CD4-positive, alpha-beta T cell (primary cell): Measurements from ENCODE around the gene WDR86. TPM values are rescaled to one million over a fixed set of nuclear protein-coding genes. Genes with fewer than 3 reads are reported as not detected.

Source experiments
- ATAC-seq: fragments of 200-7000 bp; cut with Tn5 transposase; one replicate; pipeline ENCODE4 v1.10.0; 2022; ENCODE audit warnings: mild to moderate bottlenecking; ENCODE audit not compliant: poor library complexity
- CTCF ChIA-PET: fragments of 350-600 bp; sonication (Branson Sonifier 250); formaldehyde crosslinking; loops from one replicate; lab custom pipeline; 2021; ENCODE audit warnings: antibody characterized with exemption, inconsistent platforms; lab: Charles Lee
- POLR2A ChIA-PET: fragments of 350-600 bp; sonication (Branson Sonifier 250); formaldehyde crosslinking; loops from one replicate; lab custom pipeline; 2021; ENCODE audit warnings: antibody characterized with exemption, inconsistent platforms; lab: Charles Lee
- DNase-seq, 14 experiments: peaks; one replicate each; pipeline ENCODE4 v3.0.0-alpha.2; 2013 to 2020; ENCODE audit warnings: mixed read lengths in 2 of 14
- H3K27ac ChIP-seq, 2 donors: one replicate each; pipeline versions ENCODE4 v1.5.1 to v1.7.0; 2013; ENCODE audit warnings: low read length in 2 of 2, low read depth in 1 of 2, mild to moderate bottlenecking in 1 of 2
- H3K27me3 ChIP-seq, 2 experiments: 1 replicate in 1 of 2; 2 replicates in 1 of 2; pipeline versions ENCODE4 v1.6.1 to v1.7.0; 2013; ENCODE audit warnings: low read length in 2 of 2, control low read depth in 1 of 2, mild to moderate bottlenecking in 1 of 2, moderate library complexity in 1 of 2; ENCODE audit not compliant: insufficient read depth in 2 of 2, control insufficient read depth in 1 of 2
- H3K36me3 ChIP-seq: one replicate; pipeline ENCODE4 v1.6.1; 2013; ENCODE audit warnings: low read length, control low read depth; ENCODE audit not compliant: insufficient read depth
- H3K4me1 ChIP-seq: one replicate; pipeline ENCODE4 v1.6.1; 2013; ENCODE audit warnings: low read length, control low read depth; ENCODE audit not compliant: insufficient read depth
- H3K4me3 ChIP-seq: one replicate; pipeline ENCODE4 v1.5.1; 2013; ENCODE audit warnings: mild to moderate bottlenecking, low read length, moderate library complexity
- H3K9me3 ChIP-seq, 2 experiments: 1 replicate in 1 of 2; 2 replicates in 1 of 2; pipeline versions ENCODE4 v1.6.1 to v1.7.0; 2013; ENCODE audit warnings: low read length in 2 of 2, mild to moderate bottlenecking in 2 of 2, control low read depth in 1 of 2, moderate library complexity in 1 of 2; ENCODE audit not compliant: control insufficient read depth in 1 of 2, insufficient read depth in 1 of 2
- H3K27ac Mint-ChIP-seq: one replicate; pipeline ENCODE4 v1.8.0; 2020; ENCODE audit warnings: mixed read lengths
- H3K27me3 Mint-ChIP-seq: one replicate; pipeline ENCODE4 v1.8.0; 2021; ENCODE audit warnings: mixed read lengths
- H3K36me3 Mint-ChIP-seq: one replicate; pipeline ENCODE4 v1.8.0; 2021; ENCODE audit warnings: low read depth, mixed read lengths
- H3K4me1 Mint-ChIP-seq: one replicate; pipeline ENCODE4 v1.8.0; 2021; ENCODE audit warnings: low read depth, mixed read lengths
- H3K4me3 Mint-ChIP-seq: one replicate; pipeline ENCODE4 v1.8.0; 2020; ENCODE audit warnings: mild to moderate bottlenecking, mixed read lengths
- H3K9me3 Mint-ChIP-seq: one replicate; pipeline ENCODE4 v1.8.0; 2020; ENCODE audit warnings: mixed read lengths
- intact Hi-C, 2 experiments: fragments of 100-400 bp; cut with DNase I in 1 of 2; cut with micrococcal nuclease in 1 of 2; formaldehyde crosslinking; loops; one replicate each; pipeline versions ENCODE4 v1.15.1 to v1.9.0; 2023 to 2025; cut with DNase I, micrococcal nuclease
- total RNA-seq, 174 experiments: library from RNA in 2 of 174; stranded (reverse) in 2 of 174; gene quantifications; one replicate each; pipeline ENCODE4 v1.2.3 and lab custom pipeline; 2021 to 2026
- TF ChIP-seq, protein P1 (sequence below): fragments of 200-600 bp; IDR thresholded peaks from one replicate; pipeline ENCODE4 v1.8.0; 2022; ENCODE audit warnings: antibody characterized with exemption, mild to moderate bottlenecking

The WDR86 gene
- total RNA-seq, 2 experiments from 2014 or later: 5.6 to 6.2 TPM

DNA sequence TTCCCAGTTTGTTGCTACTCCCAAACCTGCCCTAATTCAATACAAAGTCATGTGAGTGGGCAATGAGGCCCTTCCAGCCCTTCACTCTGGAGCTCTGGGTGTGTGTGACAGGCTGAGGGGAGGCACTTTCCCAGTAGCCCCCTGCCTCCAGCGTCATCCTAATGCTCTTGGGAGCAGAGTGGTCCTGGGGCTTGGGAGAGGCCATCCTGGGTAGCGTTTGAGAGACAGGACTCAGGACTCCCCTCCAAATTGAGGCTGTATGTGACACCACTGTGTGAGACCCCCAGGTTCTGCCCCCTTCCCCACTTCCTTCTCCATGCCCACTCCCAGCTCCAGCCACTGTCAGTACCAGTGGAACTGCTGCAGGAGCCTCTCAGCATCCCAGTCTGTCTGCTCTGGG, 36.6 kb upstream of the WDR86 start:
- H3K27ac Mint-ChIP-seq: peak overlapping the region; percentile 12
- ChIA-PET POLR2A (interaction anchor here (2.9 to 3.0 kb wide), 2 partner anchors 16 to 94 kb away, joined by 16 to 25 read pairs; no protein-coding TSS in a partner anchor), CTCF (no interaction called here)
- TF ChIP-seq, protein P1, sequence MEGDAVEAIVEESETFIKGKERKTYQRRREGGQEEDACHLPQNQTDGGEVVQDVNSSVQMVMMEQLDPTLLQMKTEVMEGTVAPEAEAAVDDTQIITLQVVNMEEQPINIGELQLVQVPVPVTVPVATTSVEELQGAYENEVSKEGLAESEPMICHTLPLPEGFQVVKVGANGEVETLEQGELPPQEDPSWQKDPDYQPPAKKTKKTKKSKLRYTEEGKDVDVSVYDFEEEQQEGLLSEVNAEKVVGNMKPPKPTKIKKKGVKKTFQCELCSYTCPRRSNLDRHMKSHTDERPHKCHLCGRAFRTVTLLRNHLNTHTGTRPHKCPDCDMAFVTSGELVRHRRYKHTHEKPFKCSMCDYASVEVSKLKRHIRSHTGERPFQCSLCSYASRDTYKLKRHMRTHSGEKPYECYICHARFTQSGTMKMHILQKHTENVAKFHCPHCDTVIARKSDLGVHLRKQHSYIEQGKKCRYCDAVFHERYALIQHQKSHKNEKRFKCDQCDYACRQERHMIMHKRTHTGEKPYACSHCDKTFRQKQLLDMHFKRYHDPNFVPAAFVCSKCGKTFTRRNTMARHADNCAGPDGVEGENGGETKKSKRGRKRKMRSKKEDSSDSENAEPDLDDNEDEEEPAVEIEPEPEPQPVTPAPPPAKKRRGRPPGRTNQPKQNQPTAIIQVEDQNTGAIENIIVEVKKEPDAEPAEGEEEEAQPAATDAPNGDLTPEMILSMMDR: no peak
- H3K4me1 Mint-ChIP-seq: peaks cover 38% of the 10 kb centered on the region
- H3K9me3 ChIP-seq: no peaks in the 10 kb centered on the region
- H3K27me3 Mint-ChIP-seq: peaks cover 4% of the 10 kb centered on the region
- H3K9me3 Mint-ChIP-seq: no peaks in the 10 kb centered on the region
- no peaks in the 10 kb centered on the region for H3K36me3 ChIP-seq
- no peak for ATAC-seq
- peaks cover 22% of the 10 kb centered on the region for H3K4me1 ChIP-seq
- peak in 1 of 14 experiments; percentile 14 for DNase-seq
- H3K27ac ChIP-seq: no peak overlapping the region
- H3K4me3 Mint-ChIP-seq: no peak overlapping the region
- no peaks in the 10 kb centered on the region for H3K27me3 ChIP-seq
- H3K36me3 Mint-ChIP-seq: no peaks in the 10 kb centered on the region
- no peak overlapping the region for H3K4me3 ChIP-seq
- intact Hi-C loops: no loop called here

DNA sequence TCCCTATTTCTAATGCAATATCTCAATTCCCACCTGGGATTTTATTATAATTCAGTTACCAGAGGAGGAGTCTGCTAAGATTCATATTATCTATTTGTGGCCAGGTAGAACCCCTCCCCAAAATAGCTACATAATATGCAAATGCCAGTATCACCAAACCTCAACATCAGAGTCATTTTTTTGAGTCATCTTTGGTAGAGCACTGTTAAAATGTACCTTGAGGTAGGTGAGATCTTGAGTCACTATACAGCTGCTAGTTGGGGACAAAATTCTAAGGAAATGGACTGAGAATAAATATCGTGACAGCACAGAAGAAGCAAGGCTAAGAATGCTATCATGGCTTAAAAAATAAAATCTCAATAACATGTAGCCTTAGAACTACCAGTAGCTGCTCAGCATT, 34.8 kb upstream of the WDR86 start:
- intact Hi-C loops: no loop called here
- H3K9me3 ChIP-seq: no peaks in the 10 kb centered on the region
- Mint-ChIP-seq H3K27me3 (no peaks in the 10 kb centered on the region), H3K4me1 (peaks cover 49% of the 10 kb centered on the region), H3K36me3 (no peaks in the 10 kb centered on the region), H3K9me3 (no peaks in the 10 kb centered on the region), H3K27ac (no peak overlapping the region), H3K4me3 (no peak overlapping the region)
- H3K4me1 ChIP-seq: peaks cover 39% of the 10 kb centered on the region
- no peak for DNase-seq
- TF ChIP-seq, protein P1: no peak
- H3K27me3 ChIP-seq: no peaks in the 10 kb centered on the region
- POLR2A ChIA-PET: interaction anchor here (1.2 to 1.4 kb wide), 2 partner anchors 15 to 103 kb away, joined by 3 to 4 read pairs; no protein-coding TSS in a partner anchor
- CTCF ChIA-PET: interaction anchor here (1.6 kb wide), 1 partner anchor 129 kb away, joined by 5 read pairs; no protein-coding TSS in a partner anchor
- no peaks in the 10 kb centered on the region for H3K36me3 ChIP-seq
- H3K4me3 ChIP-seq: no peak overlapping the region
- H3K27ac ChIP-seq: no peak overlapping the region
- no peak for ATAC-seq

DNA sequence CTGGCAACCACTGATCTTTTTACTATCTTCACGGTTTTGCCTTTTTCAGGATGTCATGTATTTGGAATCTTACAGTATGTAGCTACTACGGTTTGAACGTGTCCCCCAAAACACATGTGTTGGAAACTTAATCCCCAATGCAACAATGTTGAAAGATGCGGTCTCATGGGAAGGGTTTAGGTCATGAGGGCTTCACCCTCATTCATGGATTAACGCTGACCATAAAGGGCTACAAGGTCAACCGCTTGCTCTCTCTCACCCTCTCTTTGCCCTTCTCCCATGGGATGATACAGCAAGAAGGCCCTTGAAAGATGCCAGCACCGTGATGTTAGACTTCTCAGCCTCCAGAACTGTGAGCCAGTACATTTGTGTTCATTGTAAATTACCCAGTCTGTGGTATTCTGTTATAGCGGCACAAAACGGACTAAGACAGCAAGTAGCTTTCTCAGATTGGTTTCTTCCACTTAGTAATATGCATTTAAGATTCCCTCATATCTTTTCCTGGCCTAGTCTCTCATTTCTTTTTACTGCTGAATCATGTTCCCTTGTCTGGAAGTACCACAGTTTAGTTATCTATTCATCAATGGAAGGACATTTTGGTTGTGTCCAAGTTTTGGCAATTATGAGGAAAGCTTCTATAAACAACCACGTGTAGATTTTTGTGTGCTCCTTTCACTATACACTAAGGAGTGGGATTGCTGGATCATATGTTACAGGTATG, 33.1 kb upstream of the WDR86 start:
- Mint-ChIP-seq H3K9me3 (no peaks in the 10 kb centered on the region), H3K27me3 (no peaks in the 10 kb centered on the region), H3K36me3 (no peaks in the 10 kb centered on the region), H3K4me1 (peaks cover 53% of the 10 kb centered on the region), H3K4me3 (no peak overlapping the region), H3K27ac (peak overlapping the region; percentile 8)
- H3K9me3 ChIP-seq: no peaks in the 10 kb centered on the region
- H3K4me3 ChIP-seq: no peak overlapping the region
- peaks cover 40% of the 10 kb centered on the region for H3K4me1 ChIP-seq
- no peaks in the 10 kb centered on the region for H3K36me3 ChIP-seq
- TF ChIP-seq, protein P1: no peak
- CTCF ChIA-PET: interaction anchor here (0.7 to 1.6 kb wide), 3 partner anchors 74 to 1603 kb away, joined by 4 to 5 read pairs (median 5); no protein-coding TSS in a partner anchor
- ATAC-seq (no peak), DNase-seq (no peak)
- intact Hi-C loops: loop anchor here in 1 of 2 experiments (1.0 kb wide), 1 partner anchor 12 kb away; no protein-coding TSS in a partner anchor
- POLR2A ChIA-PET: interaction anchor here (0.7 kb wide), 1 partner anchor 38 kb away, joined by 3 read pairs; no protein-coding TSS in a partner anchor
- no peak overlapping the region for H3K27ac ChIP-seq
- H3K27me3 ChIP-seq: no peaks in the 10 kb centered on the region
